ENCODE results near the gene HFM1.

The HFM1 gene

DNA sequence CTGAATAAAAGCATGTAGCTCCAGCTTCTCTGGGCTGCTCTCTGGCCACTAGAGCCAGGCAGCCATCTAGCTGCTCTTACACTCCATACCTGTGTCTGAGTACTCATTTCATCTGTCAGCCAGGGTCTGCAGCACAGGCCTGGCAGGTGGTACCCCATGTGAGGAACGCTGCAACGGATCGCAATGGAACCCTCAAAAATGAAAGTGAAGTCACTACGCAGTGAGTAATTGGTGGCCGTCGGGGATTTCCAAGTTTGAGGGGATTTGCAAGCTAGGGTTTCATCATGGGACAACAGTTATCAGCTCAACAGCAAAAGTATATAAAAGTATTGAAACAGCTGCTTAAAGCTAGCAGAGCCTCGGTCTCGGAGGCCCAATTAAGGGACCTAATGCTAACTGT is 186.7 kb downstream of the HFM1 start:
- TF ChIP-seq SNAI2 (CRISPR knock-in tag; IDR thresholded peaks at IDR 0.05) (no peak), ISL1 (CRISPR knock-in tag; IDR thresholded peaks at IDR 0.05) (no peak), PPARA (CRISPR knock-in tag; IDR thresholded peaks at IDR 0.05; ENCODE audit: borderline replicate concordance) (no peak), ZNF8 (CRISPR knock-in tag; IDR thresholded peaks at IDR 0.05) (no peak), BACH2 (CRISPR knock-in tag; IDR thresholded peaks at IDR 0.05; ENCODE audit: borderline replicate concordance) (no peak), GLIS3 (CRISPR knock-in tag; IDR thresholded peaks at IDR 0.05) (no peak), ZC3H10 (CRISPR knock-in tag; IDR thresholded peaks at IDR 0.05) (no peak), ARNTL (CRISPR knock-in tag; IDR thresholded peaks at IDR 0.05; ENCODE audit: borderline replicate concordance, low read depth) (no peak), ZNF565 (CRISPR knock-in tag; conservative IDR thresholded peaks at IDR 0.05; ENCODE audit: low read depth) (no peak), ZNF70 (CRISPR knock-in tag; IDR thresholded peaks at IDR 0.05) (no peak), RARB (CRISPR knock-in tag; IDR thresholded peaks at IDR 0.05) (no peak), ESRRG (CRISPR knock-in tag; IDR thresholded peaks at IDR 0.05) (no peak), ZFP30 (CRISPR knock-in tag; IDR thresholded peaks at IDR 0.05) (no peak), TOX (CRISPR knock-in tag; IDR thresholded peaks at IDR 0.05; ENCODE audit: borderline replicate concordance) (no peak), CSDC2 (CRISPR knock-in tag; IDR thresholded peaks at IDR 0.05) (no peak)
- TF ChIP-seq, protein P1, sequence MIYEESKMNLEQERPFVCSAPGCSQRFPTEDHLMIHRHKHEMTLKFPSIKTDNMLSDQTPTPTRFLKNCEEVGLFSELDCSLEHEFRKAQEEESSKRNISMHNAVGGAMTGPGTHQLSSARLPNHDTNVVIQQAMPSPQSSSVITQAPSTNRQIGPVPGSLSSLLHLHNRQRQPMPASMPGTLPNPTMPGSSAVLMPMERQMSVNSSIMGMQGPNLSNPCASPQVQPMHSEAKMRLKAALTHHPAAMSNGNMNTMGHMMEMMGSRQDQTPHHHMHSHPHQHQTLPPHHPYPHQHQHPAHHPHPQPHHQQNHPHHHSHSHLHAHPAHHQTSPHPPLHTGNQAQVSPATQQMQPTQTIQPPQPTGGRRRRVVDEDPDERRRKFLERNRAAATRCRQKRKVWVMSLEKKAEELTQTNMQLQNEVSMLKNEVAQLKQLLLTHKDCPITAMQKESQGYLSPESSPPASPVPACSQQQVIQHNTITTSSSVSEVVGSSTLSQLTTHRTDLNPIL (CRISPR knock-in tag; IDR thresholded peaks at IDR 0.05; ENCODE audit: low read depth) = no peak
- TF ChIP-seq, protein P2, sequence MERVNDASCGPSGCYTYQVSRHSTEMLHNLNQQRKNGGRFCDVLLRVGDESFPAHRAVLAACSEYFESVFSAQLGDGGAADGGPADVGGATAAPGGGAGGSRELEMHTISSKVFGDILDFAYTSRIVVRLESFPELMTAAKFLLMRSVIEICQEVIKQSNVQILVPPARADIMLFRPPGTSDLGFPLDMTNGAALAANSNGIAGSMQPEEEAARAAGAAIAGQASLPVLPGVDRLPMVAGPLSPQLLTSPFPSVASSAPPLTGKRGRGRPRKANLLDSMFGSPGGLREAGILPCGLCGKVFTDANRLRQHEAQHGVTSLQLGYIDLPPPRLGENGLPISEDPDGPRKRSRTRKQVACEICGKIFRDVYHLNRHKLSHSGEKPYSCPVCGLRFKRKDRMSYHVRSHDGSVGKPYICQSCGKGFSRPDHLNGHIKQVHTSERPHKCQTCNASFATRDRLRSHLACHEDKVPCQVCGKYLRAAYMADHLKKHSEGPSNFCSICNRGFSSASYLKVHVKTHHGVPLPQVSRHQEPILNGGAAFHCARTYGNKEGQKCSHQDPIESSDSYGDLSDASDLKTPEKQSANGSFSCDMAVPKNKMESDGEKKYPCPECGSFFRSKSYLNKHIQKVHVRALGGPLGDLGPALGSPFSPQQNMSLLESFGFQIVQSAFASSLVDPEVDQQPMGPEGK (CRISPR knock-in tag; IDR thresholded peaks at IDR 0.05; ENCODE audit: borderline replicate concordance) = no peak
- TF ChIP-seq, protein P3, sequence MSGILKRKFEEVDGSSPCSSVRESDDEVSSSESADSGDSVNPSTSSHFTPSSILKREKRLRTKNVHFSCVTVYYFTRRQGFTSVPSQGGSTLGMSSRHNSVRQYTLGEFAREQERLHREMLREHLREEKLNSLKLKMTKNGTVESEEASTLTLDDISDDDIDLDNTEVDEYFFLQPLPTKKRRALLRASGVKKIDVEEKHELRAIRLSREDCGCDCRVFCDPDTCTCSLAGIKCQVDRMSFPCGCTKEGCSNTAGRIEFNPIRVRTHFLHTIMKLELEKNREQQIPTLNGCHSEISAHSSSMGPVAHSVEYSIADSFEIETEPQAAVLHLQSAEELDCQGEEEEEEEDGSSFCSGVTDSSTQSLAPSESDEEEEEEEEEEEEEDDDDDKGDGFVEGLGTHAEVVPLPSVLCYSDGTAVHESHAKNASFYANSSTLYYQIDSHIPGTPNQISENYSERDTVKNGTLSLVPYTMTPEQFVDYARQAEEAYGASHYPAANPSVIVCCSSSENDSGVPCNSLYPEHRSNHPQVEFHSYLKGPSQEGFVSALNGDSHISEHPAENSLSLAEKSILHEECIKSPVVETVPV (CRISPR knock-in tag; IDR thresholded peaks at IDR 0.05) = no peak
- TF ChIP-seq, protein P4, sequence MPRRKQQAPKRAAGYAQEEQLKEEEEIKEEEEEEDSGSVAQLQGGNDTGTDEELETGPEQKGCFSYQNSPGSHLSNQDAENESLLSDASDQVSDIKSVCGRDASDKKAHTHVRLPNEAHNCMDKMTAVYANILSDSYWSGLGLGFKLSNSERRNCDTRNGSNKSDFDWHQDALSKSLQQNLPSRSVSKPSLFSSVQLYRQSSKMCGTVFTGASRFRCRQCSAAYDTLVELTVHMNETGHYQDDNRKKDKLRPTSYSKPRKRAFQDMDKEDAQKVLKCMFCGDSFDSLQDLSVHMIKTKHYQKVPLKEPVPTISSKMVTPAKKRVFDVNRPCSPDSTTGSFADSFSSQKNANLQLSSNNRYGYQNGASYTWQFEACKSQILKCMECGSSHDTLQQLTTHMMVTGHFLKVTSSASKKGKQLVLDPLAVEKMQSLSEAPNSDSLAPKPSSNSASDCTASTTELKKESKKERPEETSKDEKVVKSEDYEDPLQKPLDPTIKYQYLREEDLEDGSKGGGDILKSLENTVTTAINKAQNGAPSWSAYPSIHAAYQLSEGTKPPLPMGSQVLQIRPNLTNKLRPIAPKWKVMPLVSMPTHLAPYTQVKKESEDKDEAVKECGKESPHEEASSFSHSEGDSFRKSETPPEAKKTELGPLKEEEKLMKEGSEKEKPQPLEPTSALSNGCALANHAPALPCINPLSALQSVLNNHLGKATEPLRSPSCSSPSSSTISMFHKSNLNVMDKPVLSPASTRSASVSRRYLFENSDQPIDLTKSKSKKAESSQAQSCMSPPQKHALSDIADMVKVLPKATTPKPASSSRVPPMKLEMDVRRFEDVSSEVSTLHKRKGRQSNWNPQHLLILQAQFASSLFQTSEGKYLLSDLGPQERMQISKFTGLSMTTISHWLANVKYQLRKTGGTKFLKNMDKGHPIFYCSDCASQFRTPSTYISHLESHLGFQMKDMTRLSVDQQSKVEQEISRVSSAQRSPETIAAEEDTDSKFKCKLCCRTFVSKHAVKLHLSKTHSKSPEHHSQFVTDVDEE (CRISPR knock-in tag; IDR thresholded peaks at IDR 0.05) = no peak
- ATAC-seq = no peak
